GM10248 (cell line): ENCODE data around the gene MZT1.
A peak's percentile ranks its signal among the peaks of the same experiment; 100 is the strongest.

Source experiments
- CTCF ChIA-PET: fragments of 300-600 bp; sonication (Branson Sonifier 250); formaldehyde crosslinking; extraction: SDS; loops from one replicate; lab custom pipeline; 2021; ENCODE audit warnings: antibody characterized with exemption; lab: Yijun Ruan, JAX
- POLR2A ChIA-PET: fragments of 350-650 bp; sonication (Branson Sonifier 250); formaldehyde crosslinking; extraction: SDS; loops from one replicate; lab custom pipeline; 2020; ENCODE audit warnings: antibody characterized with exemption; lab: Yijun Ruan, JAX
- DNase-seq: peaks from one replicate; pipeline ENCODE4 v3.0.0; 2012; ENCODE audit errors: extremely low spot score
- TF ChIP-seq, protein P1 (sequence below): IDR thresholded peaks from 2 replicates; pipeline ENCODE4 v1.5.1; 2012; ENCODE audit warnings: mild to moderate bottlenecking, low read depth; ENCODE audit errors: extremely low read depth, missing control alignments, control extremely low read depth

Gene MZT1, protein sequence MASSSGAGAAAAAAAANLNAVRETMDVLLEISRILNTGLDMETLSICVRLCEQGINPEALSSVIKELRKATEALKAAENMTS

DNA sequence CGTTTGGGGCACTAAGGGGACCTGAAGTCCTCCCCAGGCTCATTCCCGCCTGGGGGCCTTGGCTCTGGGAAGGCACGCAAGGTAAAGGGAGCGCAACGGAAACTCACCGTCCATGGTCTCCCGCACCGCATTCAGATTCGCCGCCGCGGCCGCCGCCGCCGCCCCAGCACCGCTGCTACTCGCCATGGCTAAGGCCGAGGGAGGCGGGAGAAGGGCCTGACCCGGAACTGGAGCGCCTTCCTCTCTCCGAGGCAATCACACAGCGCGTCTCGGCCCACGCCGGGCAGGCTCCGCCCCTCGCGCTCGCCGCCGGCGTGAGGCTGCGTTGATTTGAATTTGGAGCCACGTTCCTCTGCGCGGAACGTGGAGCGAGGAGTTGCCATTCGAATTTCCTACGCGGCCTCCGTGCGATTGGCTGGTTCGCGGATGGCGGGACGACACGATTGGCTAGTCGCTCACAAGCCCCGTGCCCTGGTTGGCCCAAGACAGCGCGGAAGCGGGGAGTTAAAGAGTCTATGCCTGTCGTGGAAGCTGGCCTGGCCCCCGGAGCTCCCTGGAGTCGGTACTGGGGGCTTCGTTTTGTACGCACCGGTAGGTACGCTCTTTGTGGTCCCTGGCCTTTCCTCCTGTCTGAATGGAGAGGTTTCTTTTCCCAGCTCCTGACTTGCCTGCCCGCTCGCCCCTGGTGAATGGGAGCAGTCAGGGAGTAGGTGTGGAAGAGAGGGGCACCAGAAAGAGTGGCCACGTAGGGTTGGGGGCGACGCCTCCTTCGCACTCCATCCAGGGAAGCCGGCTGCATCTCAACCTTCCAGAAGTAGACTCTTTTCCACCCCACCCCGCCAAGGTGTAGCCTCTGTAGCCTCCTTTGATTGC lies at the start of gene MZT1, which contains the start of gene BORA:
Gene MZT1 (minus strand): TSS at position 213 of the 873 bp plus-strand sequence. CDS start 27 bp downstream, at position 186.
Gene BORA (plus strand): TSS at position 507 of the 873 bp plus-strand sequence. CDS start 1,018 bp downstream, outside the sequence.
- ChIA-PET CTCF (interaction anchor here (1.4 to 2.2 kb wide), 2 partner anchors 23 to 39 kb away, joined by 3 to 7 read pairs; no protein-coding TSS in a partner anchor), POLR2A (no interaction called here)
- peak; percentile 94 for DNase-seq
- TF ChIP-seq, protein P1, sequence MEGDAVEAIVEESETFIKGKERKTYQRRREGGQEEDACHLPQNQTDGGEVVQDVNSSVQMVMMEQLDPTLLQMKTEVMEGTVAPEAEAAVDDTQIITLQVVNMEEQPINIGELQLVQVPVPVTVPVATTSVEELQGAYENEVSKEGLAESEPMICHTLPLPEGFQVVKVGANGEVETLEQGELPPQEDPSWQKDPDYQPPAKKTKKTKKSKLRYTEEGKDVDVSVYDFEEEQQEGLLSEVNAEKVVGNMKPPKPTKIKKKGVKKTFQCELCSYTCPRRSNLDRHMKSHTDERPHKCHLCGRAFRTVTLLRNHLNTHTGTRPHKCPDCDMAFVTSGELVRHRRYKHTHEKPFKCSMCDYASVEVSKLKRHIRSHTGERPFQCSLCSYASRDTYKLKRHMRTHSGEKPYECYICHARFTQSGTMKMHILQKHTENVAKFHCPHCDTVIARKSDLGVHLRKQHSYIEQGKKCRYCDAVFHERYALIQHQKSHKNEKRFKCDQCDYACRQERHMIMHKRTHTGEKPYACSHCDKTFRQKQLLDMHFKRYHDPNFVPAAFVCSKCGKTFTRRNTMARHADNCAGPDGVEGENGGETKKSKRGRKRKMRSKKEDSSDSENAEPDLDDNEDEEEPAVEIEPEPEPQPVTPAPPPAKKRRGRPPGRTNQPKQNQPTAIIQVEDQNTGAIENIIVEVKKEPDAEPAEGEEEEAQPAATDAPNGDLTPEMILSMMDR, result no peak

DNA sequence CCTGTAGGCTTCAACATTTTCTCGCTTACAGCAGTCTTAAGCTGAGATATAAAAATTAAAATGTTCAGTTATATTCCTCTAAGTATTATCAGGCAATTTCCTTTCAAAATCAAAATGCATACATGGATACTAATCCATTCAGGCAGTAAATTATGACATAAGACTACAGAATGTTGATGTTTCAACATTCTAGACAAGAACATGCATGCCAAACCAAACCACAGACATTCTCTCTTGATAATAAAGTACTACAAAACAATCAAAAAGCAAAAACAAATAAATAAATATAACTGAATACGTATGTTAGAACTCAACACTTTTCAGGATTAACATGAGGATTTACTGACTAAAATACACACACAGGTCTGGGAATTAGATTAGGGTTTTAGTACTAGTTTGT lies 46.6 kb upstream of the MZT1 start:
- CTCF ChIA-PET, result no interaction called here
- POLR2A ChIA-PET, result no interaction called here
- no peak for DNase-seq
- TF ChIP-seq, protein P1, result no peak

DNA sequence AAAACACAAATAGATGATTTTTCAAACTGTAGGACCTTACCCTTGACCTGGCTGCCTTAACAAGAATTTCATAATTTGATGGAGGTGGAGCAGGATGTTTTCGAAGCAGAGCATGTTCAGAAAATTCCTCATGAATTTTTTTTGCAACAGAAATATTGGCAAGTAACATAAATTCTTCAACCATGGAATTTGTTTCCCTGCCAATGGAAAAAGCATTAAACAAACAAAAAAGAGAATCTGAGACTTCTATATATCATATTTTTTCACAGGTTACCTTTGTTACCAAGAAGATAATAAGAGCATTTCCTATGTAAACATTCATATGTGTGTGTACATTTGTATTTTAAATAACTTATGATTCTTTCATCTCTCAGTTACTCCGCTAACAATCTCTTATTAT lies 36.0 kb upstream of the MZT1 start:
- POLR2A ChIA-PET, result no interaction called here
- no peak for DNase-seq
- TF ChIP-seq, protein P1, result no peak
- CTCF ChIA-PET, result interaction anchor here (1.0 kb wide), 1 partner anchor 19 kb away, joined by 4 read pairs; no protein-coding TSS in a partner anchor

DNA sequence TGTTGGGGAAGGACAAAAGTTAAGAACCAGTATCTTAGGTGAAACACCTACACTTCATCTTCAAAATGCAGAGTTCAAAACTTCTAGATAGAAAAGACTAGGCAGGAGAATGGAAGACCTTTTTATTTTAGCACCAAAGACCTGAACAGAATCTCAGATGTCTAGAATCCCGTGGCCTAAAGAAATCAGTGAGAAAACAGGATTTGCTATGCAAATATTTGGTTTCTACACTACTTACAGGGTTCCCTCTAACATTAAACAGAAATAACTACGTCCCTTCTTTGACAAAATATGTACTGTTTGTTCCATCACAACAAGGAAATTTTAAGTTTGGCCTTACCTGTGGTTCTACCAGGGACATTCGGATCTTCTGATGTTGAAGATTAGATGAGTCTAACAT lies 32.8 kb upstream of the MZT1 start:
- ChIA-PET POLR2A (no interaction called here), CTCF (interaction anchor here (1.2 to 2.1 kb wide), 3 partner anchors 8 to 17 kb away, joined by 3 to 9 read pairs (median 6); no protein-coding TSS in a partner anchor)
- TF ChIP-seq, protein P1, result no peak
- no peak for DNase-seq

DNA sequence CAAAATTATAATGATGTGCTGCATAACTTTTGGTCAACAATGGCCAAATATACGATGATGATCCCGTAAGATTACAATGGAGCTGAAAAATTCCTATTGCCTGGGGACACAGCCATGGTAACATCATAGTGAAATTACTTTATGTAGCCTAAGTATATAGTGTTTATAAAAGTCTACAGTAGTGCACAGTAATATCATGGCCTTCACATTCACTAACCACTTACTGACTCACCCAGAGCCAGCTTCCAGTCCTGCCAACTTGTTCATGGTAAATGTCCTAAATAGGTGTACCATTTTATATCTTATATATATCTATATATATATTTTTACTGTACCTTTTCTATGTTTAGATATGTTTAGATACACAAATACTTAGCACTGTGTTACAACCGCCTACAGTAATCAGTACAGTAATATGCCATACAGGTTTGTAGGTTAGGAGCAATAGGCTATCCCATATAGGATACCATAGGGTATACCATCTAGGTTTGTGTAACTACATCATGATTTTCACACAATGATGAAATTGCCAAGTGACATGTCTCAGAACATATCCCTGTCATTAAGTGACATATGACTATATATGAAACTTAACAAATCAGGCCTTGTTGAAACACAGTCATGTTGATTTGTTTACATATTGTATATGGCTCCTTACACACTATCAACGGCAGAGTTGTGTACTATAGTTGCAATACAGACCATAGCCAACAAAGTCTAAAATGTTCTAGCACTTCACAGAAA lies 30.5 kb upstream of the MZT1 start:
- ChIA-PET CTCF (interaction anchor here (0.9 to 2.1 kb wide), 4 partner anchors 10 to 62 kb away, joined by 3 to 9 read pairs (median 4); no protein-coding TSS in a partner anchor), POLR2A (interaction anchor here (0.7 kb wide), 1 partner anchor 13 kb away, joined by 7 read pairs; no protein-coding TSS in a partner anchor)
- DNase-seq, result no peak
- TF ChIP-seq, protein P1, result no peak

DNA sequence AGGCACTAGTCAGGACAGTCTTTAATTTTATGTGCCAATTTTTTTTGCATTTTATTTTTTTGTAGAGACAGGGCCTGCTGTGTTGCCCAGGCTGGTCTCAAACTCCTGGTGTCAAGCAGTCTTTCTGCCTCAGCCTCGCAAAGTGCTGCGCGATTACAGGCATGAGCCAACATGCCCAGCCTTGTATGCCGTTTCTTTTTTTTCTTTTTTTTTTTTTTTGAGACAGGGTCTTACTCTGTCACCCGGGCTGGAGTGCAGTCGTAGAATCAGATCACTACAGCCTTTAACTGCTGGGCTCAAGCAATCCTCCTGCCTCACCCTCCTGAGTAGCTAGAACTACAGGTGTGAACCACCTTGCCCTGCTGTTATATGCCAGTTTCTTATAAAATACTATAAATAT lies 26.7 kb upstream of the MZT1 start:
- ChIA-PET CTCF (no interaction called here), POLR2A (no interaction called here)
- TF ChIP-seq, protein P1, result no peak
- no peak for DNase-seq
